Panc1 (cell line): ENCODE data around the gene PIK3R5.

ENCODE experiments used
- REST ChIP-seq, 2 experiments: IDR thresholded peaks; 2 replicates each; pipeline ENCODE4 v1.6.1; 2011 to 2012; ENCODE audit warnings: low read depth in 2 of 2, control low read depth in 1 of 2, low read length in 1 of 2, mild to moderate bottlenecking in 1 of 2, moderate library complexity in 1 of 2; ENCODE audit not compliant: insufficient read depth in 1 of 2
- TCF7L2 ChIP-seq: IDR thresholded peaks from 2 replicates; pipeline ENCODE4 v1.6.1; 2011; ENCODE audit warnings: mild to moderate bottlenecking, low read depth, low read length, inconsistent platforms

DNA sequence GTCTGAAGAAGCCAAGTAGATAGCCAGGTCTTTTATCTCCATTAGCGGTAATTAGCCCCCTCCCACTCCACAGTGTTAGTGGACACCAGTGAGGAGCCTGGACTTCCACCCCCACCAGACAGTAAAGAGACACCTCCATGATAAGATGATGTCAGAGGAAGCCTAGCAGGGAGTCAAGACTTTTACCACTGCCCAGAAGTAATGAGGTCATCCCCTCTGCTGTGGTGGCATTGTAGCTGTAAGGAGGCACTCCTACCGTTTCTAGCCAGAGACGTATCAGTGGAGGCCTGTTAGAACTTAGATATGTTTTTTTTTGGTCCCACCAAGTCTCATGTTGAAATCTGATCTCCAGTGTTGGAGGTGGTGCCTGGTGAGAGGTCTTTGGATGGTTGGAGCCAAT lies 38.1 kb downstream of the PIK3R5 start:
- TF ChIP-seq REST (IDR thresholded peaks at IDR 0.05; ENCODE audit: insufficient read depth in 1 of 2, low read depth in 2 of 2, low read length in 1 of 2) (no peak), TCF7L2 (no peak)
